Panc1 (cell line): ENCODE data around the gene NPEPL1.

Experiments used
- CTCF ChIP-seq: fragments of 450-650 bp; IDR thresholded peaks from 2 replicates; pipeline ENCODE4 v1.5.1; 2017; ENCODE audit warnings: mild to moderate bottlenecking
- POLR2AphosphoS5 ChIP-seq: IDR thresholded peaks from 2 replicates; pipeline ENCODE4 v1.6.1; 2012; ENCODE audit warnings: mild to moderate bottlenecking, low read depth, low read length, moderate library complexity
- REST ChIP-seq, 2 experiments: IDR thresholded peaks; 2 replicates each; pipeline ENCODE4 v1.6.1; 2011 to 2012; ENCODE audit warnings: low read depth in 2 of 2, control low read depth in 1 of 2, low read length in 1 of 2, mild to moderate bottlenecking in 1 of 2, moderate library complexity in 1 of 2; ENCODE audit not compliant: insufficient read depth in 1 of 2
- SIN3A ChIP-seq: IDR thresholded peaks from 2 replicates; pipeline ENCODE4 v1.6.1; 2012; ENCODE audit warnings: low read depth, mild to moderate bottlenecking, low read length, moderate library complexity, borderline replicate concordance; ENCODE audit not compliant: insufficient read depth

- TF ChIP-seq CTCF (no peak), POLR2AphosphoS5 (no peak), REST (IDR thresholded peaks at IDR 0.05; ENCODE audit: insufficient read depth in 1 of 2, low read depth in 2 of 2, low read length in 1 of 2) (no peak), SIN3A (no peak)
Measured at GRCh38 chr20:58721951-58722778, 29.6 kb downstream of the NPEPL1 start.
